GM12891 (cell line): ENCODE data around the gene SH2D7.

Experiments used
- POLR2A ChIP-seq: IDR thresholded peaks from 2 replicates; pipeline ENCODE4 v1.6.1; 2011; ENCODE audit warnings: low read depth, low read length, control low read depth
- POLR2AphosphoS5 ChIP-seq: IDR thresholded peaks from 2 replicates; pipeline ENCODE4 v1.6.1; 2011; ENCODE audit warnings: low read depth, low read length, control low read depth
- SPI1 ChIP-seq: IDR thresholded peaks from 2 replicates; pipeline ENCODE4 v1.6.1; 2011; ENCODE audit warnings: low read depth, low read length, control low read depth
- TAF1 ChIP-seq: IDR thresholded peaks from 2 replicates; pipeline ENCODE4 v1.6.1; 2011; ENCODE audit warnings: low read depth, low read length, control low read depth

DNA sequence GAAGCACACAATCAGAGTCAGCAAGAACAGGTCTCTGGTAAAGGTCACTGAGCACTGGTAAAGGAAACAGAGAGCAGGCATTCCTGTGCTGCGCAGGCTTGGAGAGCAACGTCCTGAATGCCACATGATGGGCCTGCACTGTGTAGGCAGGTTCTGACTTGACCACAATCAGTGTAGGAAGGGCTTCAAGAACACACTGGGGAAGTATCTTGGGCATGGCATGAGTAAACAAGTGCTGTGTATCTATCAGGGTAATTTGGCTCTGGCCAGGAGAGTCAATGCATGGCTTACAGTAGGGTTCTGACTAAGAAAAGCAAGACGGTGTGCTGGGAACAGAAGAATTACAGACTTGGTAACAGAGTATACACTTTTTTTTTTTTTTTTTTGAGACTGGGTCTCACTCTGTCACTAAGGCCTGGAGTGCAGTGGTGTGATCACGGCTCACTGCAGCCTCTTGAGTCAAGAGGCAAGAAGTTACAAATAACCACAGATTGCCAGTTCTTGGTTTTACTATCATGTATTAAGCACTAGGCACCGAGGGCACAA lies 45.5 kb upstream of the SH2D7 start:
- no peak for TF ChIP-seq POLR2AphosphoS5
- TF ChIP-seq TAF1: no peak
- no peak for TF ChIP-seq POLR2A
- TF ChIP-seq SPI1: no peak
